GM12878 (cell line): ENCODE results near the gene CCDC85A. TPM values are rescaled to one million over a fixed set of nuclear protein-coding genes. Genes with fewer than 3 reads are reported as not detected.

Experiments used
- ATAC-seq: fragments of 200-7000 bp; cut with Tn5 transposase; 3 replicates; pipeline ENCODE4 v1.9.1; 2020; ENCODE audit warnings: mild to moderate bottlenecking, moderate library complexity
- BruUV-seq: library from RNA; stranded (reverse); fragments of 400-500 nt; replicated peaks from 2 replicates; lab custom pipeline; 2021; lab: Mats Ljungman, UMichigan
- CTCF ChIA-PET: fragments of 300-600 bp; sonication (Branson Sonifier 250); formaldehyde crosslinking; extraction: SDS; loops from one replicate; lab custom pipeline; 2021; ENCODE audit warnings: inconsistent platforms; lab: Yijun Ruan, JAX
- POLR2A ChIA-PET: fragments of 350-600 bp; formaldehyde crosslinking; extraction: SDS; loops from one replicate; lab custom pipeline; 2021; ENCODE audit warnings: inconsistent platforms; lab: Charles Lee
- RAD21 ChIA-PET: fragments of 300-600 bp; sonication (Branson Sonifier 250); formaldehyde crosslinking; loops from one replicate; lab custom pipeline; 2023; ENCODE audit warnings: antibody characterized with exemption; ENCODE audit not compliant: unreplicated experiment; lab: Charles Lee
- SMC1A ChIA-PET: fragments of 300-600 bp; sonication (Branson Sonifier 250); formaldehyde crosslinking; loops from one replicate; lab custom pipeline; 2023; ENCODE audit not compliant: unreplicated experiment, uncharacterized antibody; lab: Charles Lee
- DNase-seq: peaks from one replicate; pipeline ENCODE4 v3.0.0-alpha.2; 2011; ENCODE audit warnings: low read depth, low spot score
- FAIRE-seq: peaks from 3 replicates; lab custom pipeline; 2011; peaks lifted over from hg19 to GRCh38; lab: Jason Lieb, UNC
- H2AFZ ChIP-seq: 2 replicates; pipeline ENCODE4 v1.6.0; 2011; ENCODE audit warnings: low read depth, low read length, control low read depth; ENCODE audit not compliant: control insufficient read depth
- H3K27ac ChIP-seq: 2 replicates; pipeline ENCODE4 v1.5.1; 2011; ENCODE audit warnings: control low read depth; ENCODE audit not compliant: control insufficient read depth, insufficient read depth
- H3K27me3 ChIP-seq, 2 experiments: replicated peaks in 1 of 2; 2 replicates each; pipeline versions ENCODE4 v1.6.0 to v1.6.1; 2011; ENCODE audit warnings: low read length in 1 of 2; ENCODE audit not compliant: control insufficient read depth in 2 of 2, insufficient read depth in 2 of 2
- H3K36me3 ChIP-seq, 2 experiments: 2 replicates each; pipeline ENCODE4 v1.5.1; 2011; ENCODE audit warnings: low read length in 1 of 2; ENCODE audit not compliant: control insufficient read depth in 2 of 2, insufficient read depth in 2 of 2
- H3K4me1 ChIP-seq: 2 replicates; pipeline ENCODE4 v1.6.1; 2011; ENCODE audit warnings: mild to moderate bottlenecking, low read length, moderate library complexity, mixed read lengths; ENCODE audit not compliant: control insufficient read depth, insufficient read depth
- H3K4me2 ChIP-seq: 2 replicates; pipeline ENCODE4 v1.6.0; 2011; ENCODE audit warnings: control low read depth; ENCODE audit not compliant: control insufficient read depth, insufficient read depth
- H3K4me3 ChIP-seq: fragments of 200-600 bp; sonication (generic); 2 replicates; pipeline ENCODE4 v1.5.1; 2016
- H3K79me2 ChIP-seq: 2 replicates; pipeline ENCODE4 v1.6.0; 2011; ENCODE audit warnings: low read length; ENCODE audit not compliant: control insufficient read depth, insufficient read depth
- H3K9ac ChIP-seq: 2 replicates; pipeline ENCODE4 v1.8.0; 2011; ENCODE audit warnings: low read length, control low read depth, mixed read lengths; ENCODE audit not compliant: control insufficient read depth, insufficient read depth
- H3K9me3 ChIP-seq: replicated peaks from 3 replicates; pipeline ENCODE4 v1.5.1; 2011; ENCODE audit warnings: mild to moderate bottlenecking, low read length; ENCODE audit not compliant: control insufficient read depth, insufficient read depth
- H4K20me1 ChIP-seq: 2 replicates; pipeline ENCODE4 v1.6.0; 2011; ENCODE audit not compliant: control insufficient read depth, insufficient read depth
- CREM ChIP-seq: IDR thresholded peaks from 2 replicates; pipeline ENCODE4 v1.6.1; 2014; ENCODE audit warnings: antibody characterized with exemption, low read depth
- EGR1 ChIP-seq, 2 experiments: IDR thresholded peaks; 1 replicate in 1 of 2; 2 replicates in 1 of 2; pipeline ENCODE4 v1.6.1; 2011 to 2012; ENCODE audit warnings: low read depth in 2 of 2, low read length in 2 of 2, borderline replicate concordance in 1 of 2, mild to moderate bottlenecking in 1 of 2, moderate library complexity in 1 of 2
- FOXK2 ChIP-seq: fragments of 450-650 bp; IDR thresholded peaks from 2 replicates; pipeline ENCODE4 v1.6.1; 2017; ENCODE audit warnings: mild to moderate bottlenecking, moderate library complexity
- JUND ChIP-seq: IDR thresholded peaks from 2 replicates; pipeline ENCODE4 v1.6.1; 2012; ENCODE audit warnings: low read depth, mild to moderate bottlenecking, low read length, improper control_type of control experiment, moderate library complexity
- KLF5 ChIP-seq: fragments of 450-650 bp; IDR thresholded peaks from 2 replicates; pipeline ENCODE4 v1.6.1; 2014; ENCODE audit warnings: mild to moderate bottlenecking; ENCODE audit not compliant: partially characterized antibody
- LARP7 ChIP-seq: fragments of 450-650 bp; IDR thresholded peaks from 2 replicates; pipeline ENCODE4 v1.6.1; 2017; ENCODE audit warnings: mild to moderate bottlenecking
- NFYB ChIP-seq: IDR thresholded peaks from 2 replicates; pipeline ENCODE4 v1.6.1; 2011; ENCODE audit warnings: low read depth, mild to moderate bottlenecking, low read length, improper control_type of control experiment, moderate library complexity; ENCODE audit not compliant: insufficient read depth
- RBBP5 ChIP-seq: fragments of 200-600 bp; sonication (generic); conservative IDR thresholded peaks from 2 replicates; pipeline ENCODE4 v1.6.1; 2016
- SP1 ChIP-seq: IDR thresholded peaks from one replicate; pipeline ENCODE4 v1.6.1; 2011; ENCODE audit warnings: low read depth, low read length
- SREBF2 ChIP-seq: IDR thresholded peaks from 2 replicates; pipeline ENCODE4 v1.6.1; 2012; ENCODE audit warnings: mild to moderate bottlenecking, low read length
- STAT1 ChIP-seq: fragments of 450-650 bp; conservative IDR thresholded peaks from 2 replicates; pipeline ENCODE4 v1.6.1; 2014; ENCODE audit warnings: antibody characterized with exemption, mild to moderate bottlenecking
- TAF1 ChIP-seq: IDR thresholded peaks from 2 replicates; pipeline ENCODE4 v1.6.1; 2011; ENCODE audit warnings: mild to moderate bottlenecking, low read depth, low read length, borderline replicate concordance
- YBX1 ChIP-seq: fragments of 450-650 bp; IDR thresholded peaks from 2 replicates; pipeline ENCODE4 v1.6.1; 2016; ENCODE audit warnings: antibody characterized with exemption
- YY1 ChIP-seq: IDR thresholded peaks from 2 replicates; pipeline ENCODE4 v1.6.1; 2011; ENCODE audit warnings: low read depth, mild to moderate bottlenecking, low read length
- ZBED1 ChIP-seq: IDR thresholded peaks from 2 replicates; pipeline ENCODE4 v1.6.1; 2016; ENCODE audit warnings: borderline replicate concordance
- ZNF24 ChIP-seq: fragments of 450-650 bp; IDR thresholded peaks from 2 replicates; pipeline ENCODE4 v1.6.1; 2017; ENCODE audit warnings: antibody characterized with exemption, mild to moderate bottlenecking
- ZNF384 ChIP-seq: IDR thresholded peaks from 2 replicates; pipeline ENCODE4 v1.6.1; 2012; ENCODE audit warnings: low read depth, mild to moderate bottlenecking, low read length, improper control_type of control experiment, borderline replicate concordance
- WGBS: methylation state at CpG from one replicate; pipeline ENCODE4 v1.1.6; 2016; ENCODE audit warnings: low lambda C conversion rate; ENCODE audit not compliant: insufficient replicate concordance, insufficient coverage; ENCODE audit errors: missing lambda C conversion rate; 5-methylcytosine and 5-hydroxymethylcytosine counted together
- in situ Hi-C: fragments of 300-500 bp; cut with MboI; formaldehyde crosslinking; loops from 9 replicates; pipeline ENCODE4 v1.14.3; 2018; ENCODE audit warnings: mixed read lengths
- intact Hi-C: fragments of 100-400 bp; cut with micrococcal nuclease; formaldehyde crosslinking; loops from one replicate; pipeline ENCODE4 v1.14.2; 2022; ENCODE audit not compliant: unreplicated experiment
- polyA plus RNA-seq, 11 experiments: library from polyadenylated mRNA; depleted of rRNA in 4 of 11; unstranded in 6 of 11; stranded (reverse) in 5 of 11; fragments of >200 nt; fragmentation: Nextera tagmentation in 4 of 11; fragmentation: Illumina TruSeq in 1 of 11; extraction: Ambion mirVana in 4 of 11; extraction: Trizol in 1 of 11; gene quantifications; 1 replicate in 1 of 11; 2 replicates in 10 of 11; pipeline versions ENCODE4 v1.2.1 to v1.2.3, GENCODE V29; 2011 to 2016; ENCODE audit warnings: inconsistent platforms in 2 of 11, missing spikeins in 2 of 11, low read depth in 1 of 11
- total RNA-seq, 4 experiments: library from RNA; depleted of rRNA in 3 of 4; stranded (reverse); fragments of >200 nt in 3 of 4; fragmentation: Illumina TruSeq in 1 of 4; extraction: Trizol in 1 of 4; gene quantifications; 2 replicates each; pipeline versions ENCODE4 v1.2.1 to v1.2.3, GENCODE V29; 2013 to 2021
- TF ChIP-seq, protein P1 (sequence below): IDR thresholded peaks from 2 replicates; pipeline ENCODE4 v1.6.1; 2011; ENCODE audit warnings: low read depth, mild to moderate bottlenecking, low read length, moderate library complexity, borderline replicate concordance; ENCODE audit errors: extremely low read depth

Gene CCDC85A
- total and polyA plus RNA-seq, 10 of the 15 experiments (the other 5 are each of a cell fraction or from before 2014, with no cell fraction given) = 0.02 to 0.57 (median 0.04) TPM; not detected in 7

DNA sequence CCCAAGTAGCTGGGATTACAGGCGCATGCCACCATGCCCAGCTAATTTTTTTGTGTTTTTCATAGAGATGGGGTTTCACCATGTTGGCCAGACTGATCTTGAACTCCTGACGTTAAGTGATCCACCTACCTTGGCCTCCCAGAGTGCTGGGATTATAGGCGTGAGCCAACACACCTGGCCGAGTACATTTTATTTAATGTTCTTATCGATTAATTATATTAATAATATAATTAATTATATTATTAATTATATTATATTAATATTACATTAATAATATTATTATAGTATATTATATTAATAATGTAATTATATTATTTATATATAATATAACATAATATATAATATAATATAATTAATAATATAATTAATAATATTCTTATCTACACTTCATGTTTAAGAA, 101.4 kb downstream of the CCDC85A start (continued):
- TF ChIP-seq NFYB (no peak), RBBP5 (no peak), ZBED1 (no peak), CREM (no peak), STAT1 (no peak), SREBF2 (no peak)

DNA sequence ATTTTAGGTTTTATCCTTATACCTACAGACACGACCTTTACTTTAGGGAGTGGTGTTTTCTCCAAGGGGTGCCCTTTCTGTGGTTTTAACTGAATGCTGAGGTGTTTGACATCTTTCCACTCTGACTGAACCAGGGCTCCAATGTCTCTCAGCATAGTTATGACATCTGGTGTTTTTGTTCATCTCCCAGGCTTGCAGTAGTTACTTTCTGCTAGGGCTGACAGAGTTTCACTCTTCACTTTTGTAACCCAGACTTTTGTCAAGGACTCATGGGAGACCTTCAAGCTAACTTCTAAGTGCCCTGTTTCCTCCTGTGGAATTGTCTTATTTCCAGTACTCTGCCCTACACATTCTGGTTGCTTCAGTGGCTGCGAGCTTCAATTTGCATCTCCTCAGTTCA, 103.1 kb downstream of the CCDC85A start:
- no peak for TF ChIP-seq JUND
- no peak for TF ChIP-seq ZNF24
- TF ChIP-seq YY1 = no peak
- TF ChIP-seq LARP7 = no peak
- TF ChIP-seq KLF5 = no peak
- no peak for TF ChIP-seq TAF1
- TF ChIP-seq, protein P1, sequence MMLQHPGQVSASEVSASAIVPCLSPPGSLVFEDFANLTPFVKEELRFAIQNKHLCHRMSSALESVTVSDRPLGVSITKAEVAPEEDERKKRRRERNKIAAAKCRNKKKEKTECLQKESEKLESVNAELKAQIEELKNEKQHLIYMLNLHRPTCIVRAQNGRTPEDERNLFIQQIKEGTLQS = no peak
- TF ChIP-seq YBX1 = no peak
- TF ChIP-seq ZNF384 = no peak
- no peak for TF ChIP-seq EGR1 (IDR thresholded peaks at IDR 0.05; ENCODE audit: borderline replicate concordance in 1 of 2, low read depth in 2 of 2, low read length in 2 of 2)
- no peak for TF ChIP-seq SP1
- TF ChIP-seq FOXK2 = no peak
- Histone ChIP-seq H3K9ac (no peak overlapping the region), H3K4me2 (no peak overlapping the region), H3K9me3 (no peaks in the 10 kb centered on the region), H3K36me3 (no peaks in the 10 kb centered on the region), H3K27ac (no peak overlapping the region), H4K20me1 (no peaks in the 10 kb centered on the region), H2AFZ (no peak overlapping the region), H3K4me1 (no peaks in the 10 kb centered on the region), H3K4me3 (no peak overlapping the region), H3K27me3 (no peaks in the 10 kb centered on the region), H3K79me2 (no peaks in the 10 kb centered on the region)
- ChIA-PET RAD21 (no interaction called here), SMC1A (no interaction called here), POLR2A (no interaction called here), CTCF (no interaction called here)
- DNase-seq (no peak), ATAC-seq (no peak), FAIRE-seq (no peak)
- in situ Hi-C loops = no loop called here
- 0% methylated on average over 2 of the region's 2 CpGs for WGBS
- intact Hi-C loops = no loop called here
- no TSS peak for BruUV-seq
